ENCODE data around the gene DYRK3. TPM values are rescaled to one million over a fixed set of nuclear protein-coding genes. Genes with fewer than 3 reads are reported as not detected.

The DYRK3 gene
- total and polyA plus RNA-seq, 2 of the 13 experiments (the other 11 are each of a cell fraction or from before 2014, with no cell fraction given), result 0.48 to 2.8 TPM

DNA sequence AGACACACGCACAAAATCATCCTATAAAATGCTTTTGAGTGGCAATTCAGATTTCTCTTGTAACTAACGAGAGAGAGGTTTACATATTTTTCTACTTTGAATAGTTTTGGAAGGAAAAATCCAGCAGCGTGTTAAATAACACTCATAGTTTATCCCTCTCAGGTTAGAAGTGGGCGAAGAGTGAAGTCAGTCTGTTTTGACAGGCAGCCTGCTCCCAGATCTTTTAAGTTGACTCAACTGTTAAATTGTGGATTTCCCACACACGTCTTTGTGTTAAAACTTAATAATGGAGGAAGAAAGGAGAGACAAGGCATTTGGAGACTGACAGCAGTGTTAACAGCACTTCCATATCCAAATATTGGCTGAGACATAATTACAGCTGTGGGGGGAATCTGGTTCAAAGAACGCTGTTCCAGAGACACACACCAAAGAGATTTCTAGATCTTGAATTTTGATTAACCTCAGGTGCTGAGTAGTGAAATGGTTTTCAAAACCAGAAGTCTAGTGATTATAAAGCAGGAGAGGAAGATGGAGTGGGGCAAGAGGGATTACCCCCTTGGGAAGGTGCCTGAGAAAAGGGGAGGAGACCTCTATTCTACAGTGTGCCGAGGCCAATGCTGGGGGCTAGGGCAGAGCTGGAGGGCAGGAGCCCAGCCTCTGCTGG, 52.0 kb downstream of the DYRK3 start:
- DNase-seq (ENCODE audit: low spot score), result no peak
- TF ChIP-seq CHD2 (IDR thresholded peaks at IDR 0.05; ENCODE audit: low read depth, low read length), result no peak
- TF ChIP-seq ZZZ3 (CRISPR knock-in tag; IDR thresholded peaks at IDR 0.05; ENCODE audit: borderline replicate concordance), result no peak
- TF ChIP-seq ZNF570 (CRISPR knock-in tag; IDR thresholded peaks at IDR 0.05; ENCODE audit: borderline replicate concordance), result no peak
- TF ChIP-seq NFE2L1 (CRISPR knock-in tag; IDR thresholded peaks at IDR 0.05; ENCODE audit: borderline replicate concordance), result no peak
- TF ChIP-seq TBL1XR1 (IDR thresholded peaks at IDR 0.05; ENCODE audit: borderline replicate concordance, low read length, partially characterized antibody), result no peak
- TF ChIP-seq ZSCAN31 (CRISPR knock-in tag; IDR thresholded peaks at IDR 0.05; ENCODE audit: low read depth), result no peak
- TF ChIP-seq JARID2 (CRISPR knock-in tag; IDR thresholded peaks at IDR 0.05; ENCODE audit: insufficient replicate concordance), result no peak
- TF ChIP-seq, protein P1, sequence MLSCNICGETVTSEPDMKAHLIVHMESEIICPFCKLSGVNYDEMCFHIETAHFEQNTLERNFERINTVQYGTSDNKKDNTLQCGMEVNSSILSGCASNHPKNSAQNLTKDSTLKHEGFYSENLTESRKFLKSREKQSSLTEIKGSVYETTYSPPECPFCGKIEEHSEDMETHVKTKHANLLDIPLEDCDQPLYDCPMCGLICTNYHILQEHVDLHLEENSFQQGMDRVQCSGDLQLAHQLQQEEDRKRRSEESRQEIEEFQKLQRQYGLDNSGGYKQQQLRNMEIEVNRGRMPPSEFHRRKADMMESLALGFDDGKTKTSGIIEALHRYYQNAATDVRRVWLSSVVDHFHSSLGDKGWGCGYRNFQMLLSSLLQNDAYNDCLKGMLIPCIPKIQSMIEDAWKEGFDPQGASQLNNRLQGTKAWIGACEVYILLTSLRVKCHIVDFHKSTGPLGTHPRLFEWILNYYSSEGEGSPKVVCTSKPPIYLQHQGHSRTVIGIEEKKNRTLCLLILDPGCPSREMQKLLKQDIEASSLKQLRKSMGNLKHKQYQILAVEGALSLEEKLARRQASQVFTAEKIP (CRISPR knock-in tag; IDR thresholded peaks at IDR 0.05; ENCODE audit: borderline replicate concordance), result no peak
- TF ChIP-seq ESRRA (CRISPR knock-in tag; IDR thresholded peaks at IDR 0.05; ENCODE audit: low read depth), result no peak
- TF ChIP-seq, protein P2, sequence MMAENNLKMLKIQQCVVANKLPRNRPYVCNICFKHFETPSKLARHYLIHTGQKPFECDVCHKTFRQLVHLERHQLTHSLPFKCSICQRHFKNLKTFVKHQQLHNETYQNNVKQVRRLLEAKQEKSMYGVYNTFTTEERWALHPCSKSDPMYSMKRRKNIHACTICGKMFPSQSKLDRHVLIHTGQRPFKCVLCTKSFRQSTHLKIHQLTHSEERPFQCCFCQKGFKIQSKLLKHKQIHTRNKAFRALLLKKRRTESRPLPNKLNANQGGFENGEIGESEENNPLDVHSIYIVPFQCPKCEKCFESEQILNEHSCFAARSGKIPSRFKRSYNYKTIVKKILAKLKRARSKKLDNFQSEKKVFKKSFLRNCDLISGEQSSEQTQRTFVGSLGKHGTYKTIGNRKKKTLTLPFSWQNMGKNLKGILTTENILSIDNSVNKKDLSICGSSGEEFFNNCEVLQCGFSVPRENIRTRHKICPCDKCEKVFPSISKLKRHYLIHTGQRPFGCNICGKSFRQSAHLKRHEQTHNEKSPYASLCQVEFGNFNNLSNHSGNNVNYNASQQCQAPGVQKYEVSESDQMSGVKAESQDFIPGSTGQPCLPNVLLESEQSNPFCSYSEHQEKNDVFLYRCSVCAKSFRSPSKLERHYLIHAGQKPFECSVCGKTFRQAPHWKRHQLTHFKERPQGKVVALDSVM (CRISPR knock-in tag; IDR thresholded peaks at IDR 0.05), result no peak
- TF ChIP-seq, protein P3, sequence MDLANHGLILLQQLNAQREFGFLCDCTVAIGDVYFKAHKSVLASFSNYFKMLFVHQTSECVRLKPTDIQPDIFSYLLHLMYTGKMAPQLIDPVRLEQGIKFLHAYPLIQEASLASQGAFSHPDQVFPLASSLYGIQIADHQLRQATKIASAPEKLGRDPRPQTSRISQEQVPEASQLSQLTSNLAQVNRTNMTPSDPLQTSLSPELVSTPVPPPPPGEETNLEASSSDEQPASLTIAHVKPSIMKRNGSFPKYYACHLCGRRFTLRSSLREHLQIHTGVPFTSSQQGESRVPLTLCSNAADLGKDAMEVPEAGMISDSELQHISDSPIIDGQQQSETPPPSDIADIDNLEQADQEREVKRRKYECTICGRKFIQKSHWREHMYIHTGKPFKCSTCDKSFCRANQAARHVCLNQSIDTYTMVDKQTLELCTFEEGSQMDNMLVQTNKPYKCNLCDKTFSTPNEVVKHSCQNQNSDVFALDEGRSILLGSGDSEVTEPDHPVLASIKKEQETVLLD (CRISPR knock-in tag; IDR thresholded peaks at IDR 0.05; ENCODE audit: low read depth), result no peak
- no peak for TF ChIP-seq NFKB2 (CRISPR knock-in tag; IDR thresholded peaks at IDR 0.05; ENCODE audit: borderline replicate concordance)
- TF ChIP-seq ZNF225 (CRISPR knock-in tag; IDR thresholded peaks at IDR 0.05), result no peak
- TF ChIP-seq MIER2 (CRISPR knock-in tag; IDR thresholded peaks at IDR 0.05), result no peak
- TF ChIP-seq NKX3-1 (CRISPR knock-in tag; IDR thresholded peaks at IDR 0.05), result no peak
- TF ChIP-seq HDAC6 (IDR thresholded peaks at IDR 0.05; ENCODE audit: low read depth, low read length), result no peak
- TF ChIP-seq PHF21A (CRISPR knock-in tag; IDR thresholded peaks at IDR 0.05), result no peak
- in situ Hi-C loops (cut with HindIII; ENCODE audit: extremely low pct_ligation_motif_present, low pct_unique_long_range_greater_than_20kb), result no loop called here
- Histone ChIP-seq H3K9me3 (ENCODE audit: low read length) (no peaks in the 10 kb centered on the region), H3K9ac (ENCODE audit: insufficient read depth, low read depth, low read length) (no peak overlapping the region), H3K36me3 (replicated peaks in 1 of 2; ENCODE audit: control insufficient read depth in 1 of 2, insufficient read depth in 2 of 2, low read length in 2 of 2) (peaks cover 0 to 1% of the 10 kb centered on the region in 2 experiments; a peak in 1 of 5 replicates), H3K4me3 (replicated peaks in 1 of 3; ENCODE audit: insufficient read depth in 1 of 3, low read depth in 2 of 3, low read length in 3 of 3) (peak overlapping the region in 1 of 3 experiments; percentile 91; a peak in 4 of 6 replicates), H2AFZ (ENCODE audit: low read length) (no peak overlapping the region), H3K27ac (ENCODE audit: extremely low read length, insufficient read depth, low read length) (peak overlapping the region; percentile 8), H4K20me1 (ENCODE audit: insufficient read depth, low read length) (peaks cover 53% of the 10 kb centered on the region), H3K27me3 (ENCODE audit: control insufficient read depth in 1 of 2, insufficient read depth in 2 of 2, low read length in 2 of 2) (peaks cover 2 to 10% of the 10 kb centered on the region in 2 experiments; a peak in 3 of 5 replicates), H3K4me2 (ENCODE audit: low read depth, low read length) (peak overlapping the region; percentile 95), H3K4me1 (ENCODE audit: insufficient read depth, low read length) (peaks cover 80% of the 10 kb centered on the region), H3K79me2 (ENCODE audit: insufficient read depth, low read length) (peaks cover 59% of the 10 kb centered on the region)
- WGBS (ENCODE audit: low lambda C conversion rate), result 56% methylated on average over 7 of the region's 7 CpGs
- no peak for ATAC-seq
- intact Hi-C loops (cut with micrococcal nuclease; ENCODE audit: unreplicated experiment), result no loop called here
- FAIRE-seq, result no peak
- CTCF ChIA-PET (ENCODE audit: low intra/inter-chr PET ratio, low total read pairs), result no interaction called here
- POLR2A ChIA-PET, result no interaction called here
- BruUV-seq (replicated peaks), result TSS peak; percentile 48
